Activated CD4-positive, alpha-beta T cell treated with anti-CD3 and anti-CD28 coated beads, Interleukin-2, amount 50 U/mL, for 1 hour (primary cell): ENCODE measurements around the gene SORBS1.
"Not testable (repeated sequence)": the region's sequence is repeated elsewhere in the genome, so short reads cannot be mapped to it uniquely, and the experiment has no call there.

ENCODE experiments used
- DNase-seq: peaks from one replicate; pipeline ENCODE4 v3.0.0-alpha.2; 2020

The SORBS1 gene

DNA sequence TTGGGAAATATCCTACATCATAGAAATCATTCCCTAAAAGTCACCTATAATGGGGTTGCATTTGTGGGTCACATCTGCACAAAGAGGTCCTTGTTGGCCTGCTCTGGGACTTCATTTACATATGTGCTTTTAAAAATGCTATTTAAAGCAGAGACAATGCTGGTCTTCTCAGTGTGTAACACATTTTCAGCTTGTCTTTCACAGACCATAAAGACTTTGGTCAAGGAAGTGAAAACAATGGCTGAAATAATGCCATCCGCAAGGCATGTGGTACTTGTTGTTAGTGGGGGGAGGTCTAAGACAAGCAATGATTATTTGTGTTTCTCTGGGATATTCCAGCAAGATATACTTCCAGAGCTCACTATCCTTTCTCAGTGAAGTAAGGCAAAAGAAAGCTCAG, 185.8 kb downstream of the SORBS1 start:
- DNase-seq = no peak

- peak; percentile 21 for DNase-seq
These were observed 186.5 kb downstream of the SORBS1 start for GRCh38 chr10:95374597-95375209.

DNA sequence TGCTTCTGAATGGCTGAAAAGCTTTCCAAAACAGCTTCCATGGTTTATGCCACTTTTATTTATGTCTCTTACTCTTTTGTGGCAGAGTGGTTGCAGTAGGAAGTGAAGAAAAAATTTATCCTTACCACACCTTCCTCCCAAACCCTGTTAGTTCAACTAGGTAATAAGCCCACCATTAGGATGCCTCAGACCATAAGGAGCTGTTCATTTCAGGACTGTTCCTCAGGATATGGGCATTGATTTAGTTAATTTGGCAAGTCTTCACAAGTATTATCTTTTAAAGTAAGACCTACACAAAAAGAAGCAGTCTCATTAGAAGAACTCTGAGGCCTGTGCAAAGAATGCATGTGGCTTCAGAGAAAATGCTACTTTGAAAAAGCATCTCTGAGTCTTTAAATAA, 187.5 kb downstream of the SORBS1 start:
- DNase-seq = no peak

DNA sequence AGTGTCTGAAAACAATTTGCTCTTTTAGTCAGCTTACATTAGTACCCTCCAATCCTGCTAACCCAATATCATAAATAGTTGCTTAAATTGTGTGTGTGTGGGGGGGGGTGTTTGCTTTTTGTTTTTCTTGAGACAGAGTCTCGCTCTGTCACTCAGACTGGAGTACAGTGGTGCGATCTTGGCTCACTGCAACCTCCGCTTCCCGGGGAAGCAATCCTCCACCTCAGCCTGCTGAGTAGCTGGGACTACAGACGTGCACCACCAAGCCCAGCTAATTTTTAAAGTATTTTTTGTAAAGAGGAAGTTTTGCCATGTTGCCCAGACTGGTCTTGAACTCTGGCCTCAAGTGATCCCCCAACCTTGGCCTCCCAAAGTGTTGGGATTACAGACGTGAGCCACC, 196.8 kb downstream of the SORBS1 start:
- no peak for DNase-seq

- peak; percentile 11 for DNase-seq
These were observed 197.8 kb downstream of the SORBS1 start for GRCh38 chr10:95363303-95363912.

- DNase-seq = no peak
These were observed 201.0 kb downstream of the SORBS1 start for GRCh38 chr10:95360122-95360714.

- DNase-seq = no peak
These were observed 201.7 kb downstream of the SORBS1 start for GRCh38 chr10:95359466-95359865.

DNA sequence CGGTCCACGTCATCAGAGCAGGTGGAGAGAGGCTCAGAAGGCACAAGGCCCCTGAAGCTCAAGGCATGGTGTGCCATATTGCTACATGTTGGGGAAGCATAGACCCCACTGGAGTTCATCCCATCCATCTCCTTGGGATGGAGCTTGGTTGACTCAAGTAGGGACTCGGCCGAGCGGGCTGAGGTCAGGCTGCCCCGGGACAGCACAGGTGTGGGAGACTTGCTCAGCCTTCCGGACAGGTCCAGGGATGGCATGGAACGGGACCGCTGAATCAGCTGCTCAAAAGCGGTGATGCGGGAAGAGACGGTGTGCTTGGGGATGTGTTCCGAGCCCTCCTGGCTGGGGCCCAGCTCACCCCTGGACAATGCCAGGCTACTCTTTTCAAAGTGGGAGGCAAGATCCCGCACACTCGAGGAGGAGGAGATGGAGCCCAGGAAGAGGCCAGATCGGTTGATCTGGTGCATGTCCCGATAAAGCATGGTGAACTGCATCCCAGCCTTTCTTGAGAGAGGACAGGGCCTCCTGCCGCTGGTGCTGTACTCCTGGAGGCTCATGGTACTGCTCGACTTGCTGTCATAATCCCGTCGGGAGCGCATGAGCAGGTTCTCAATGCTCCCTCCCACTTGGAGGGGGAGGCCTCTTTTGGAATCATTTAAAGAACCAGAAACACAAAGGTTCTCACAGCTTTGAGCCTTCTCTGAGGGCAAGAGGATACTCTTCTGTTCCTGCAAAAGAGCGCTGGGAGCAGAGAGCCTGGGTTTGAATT, 204.8 kb downstream of the SORBS1 start:
- no peak for DNase-seq

DNA sequence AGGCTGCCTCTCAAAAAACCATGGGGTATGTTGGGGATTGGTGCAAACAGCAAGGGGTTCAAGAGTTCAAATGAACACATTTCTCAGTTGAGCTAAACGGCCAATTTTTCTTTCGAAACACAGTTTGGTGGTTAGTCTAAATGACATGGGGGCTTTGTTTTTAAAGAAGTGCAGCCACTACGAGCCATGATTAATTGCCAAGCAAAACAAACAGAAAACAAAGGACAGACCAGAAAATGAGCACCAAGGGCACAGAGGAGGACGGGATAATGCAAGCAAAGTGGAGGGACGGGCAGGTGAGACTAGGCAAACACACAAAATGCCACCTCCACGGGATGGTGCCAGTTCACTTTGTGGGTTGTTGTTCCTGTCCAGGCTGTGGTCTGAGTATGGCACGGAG, 205.9 kb downstream of the SORBS1 start:
- DNase-seq = no peak

- no peak for DNase-seq
These were observed 207.1 kb downstream of the SORBS1 start for GRCh38 chr10:95354110-95354509.

DNA sequence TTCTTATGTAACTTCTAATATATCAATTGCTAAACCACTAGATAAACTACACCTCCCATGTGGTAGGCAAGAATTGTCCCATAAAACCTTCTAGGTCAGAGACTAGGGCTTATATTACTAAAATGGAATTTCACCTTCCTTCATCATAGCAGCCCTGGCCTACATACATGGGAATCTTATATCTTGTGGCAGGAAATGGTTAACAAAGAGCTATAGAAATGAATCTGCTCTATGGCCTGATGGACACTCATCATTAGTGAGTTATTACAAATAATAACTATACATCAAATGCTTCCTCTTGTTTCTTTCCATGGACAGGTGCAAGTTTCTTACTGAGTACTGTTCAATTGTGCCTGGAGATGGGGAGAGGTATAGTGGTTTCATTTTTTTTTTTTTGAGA, 208.0 kb downstream of the SORBS1 start:
- DNase-seq = no peak

- DNase-seq = no peak
These were observed 208.5 kb downstream of the SORBS1 start for GRCh38 chr10:95352684-95353083.

- DNase-seq = no peak
These were observed 210.3 kb downstream of the SORBS1 start for GRCh38 chr10:95350830-95351228.

DNA sequence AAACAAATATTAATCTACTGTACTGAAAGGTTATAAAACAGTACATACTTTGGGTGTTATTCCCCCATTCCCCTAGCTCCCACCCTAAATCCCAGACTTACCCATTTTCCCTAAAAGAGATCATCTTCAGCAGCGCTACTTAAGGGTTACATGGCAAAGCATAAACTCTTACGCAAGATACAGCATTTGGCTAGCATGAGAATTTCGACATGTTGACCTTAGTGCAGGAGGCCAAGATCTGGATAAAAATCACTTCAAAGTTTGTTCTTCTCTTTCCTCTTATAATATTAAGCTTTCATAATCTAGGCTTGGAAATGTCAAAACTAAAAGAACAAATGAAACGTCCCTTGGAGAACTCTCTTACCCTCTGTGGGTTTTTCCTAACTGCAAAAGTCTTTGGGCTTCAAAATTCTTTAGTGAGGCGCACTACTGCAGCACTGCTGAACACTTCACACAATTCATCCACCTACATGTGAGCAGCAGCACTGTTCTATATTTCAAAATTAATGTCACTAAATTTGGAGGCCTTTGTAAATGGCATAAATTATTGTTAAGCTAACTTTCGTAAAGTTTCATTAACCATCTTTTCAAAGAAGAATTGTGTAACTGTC, 210.8 kb downstream of the SORBS1 start:
- no peak for DNase-seq

DNA sequence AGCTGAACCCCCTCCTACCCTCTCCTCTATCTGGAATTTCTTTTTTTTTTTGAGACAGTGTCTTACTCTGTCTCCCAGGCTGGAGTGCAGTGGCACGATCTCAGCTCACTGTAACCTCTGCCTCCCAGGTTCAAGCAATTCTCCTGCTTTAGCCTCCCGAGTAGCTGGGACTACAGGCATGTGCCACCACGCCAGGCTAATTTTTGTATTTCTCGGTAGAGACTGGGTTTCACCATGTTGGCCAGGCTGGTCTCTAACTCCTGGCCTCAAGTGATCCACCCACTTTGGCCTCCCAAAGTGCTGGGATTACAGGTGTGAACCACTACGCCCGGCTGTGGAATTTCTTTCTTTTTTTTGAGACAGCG, 213.8 kb downstream of the SORBS1 start:
- not testable (repeated sequence) for DNase-seq

GRCh38 chr10:95346715-95347401, 214.3 kb downstream of the SORBS1 start:
- no peak for DNase-seq

DNA sequence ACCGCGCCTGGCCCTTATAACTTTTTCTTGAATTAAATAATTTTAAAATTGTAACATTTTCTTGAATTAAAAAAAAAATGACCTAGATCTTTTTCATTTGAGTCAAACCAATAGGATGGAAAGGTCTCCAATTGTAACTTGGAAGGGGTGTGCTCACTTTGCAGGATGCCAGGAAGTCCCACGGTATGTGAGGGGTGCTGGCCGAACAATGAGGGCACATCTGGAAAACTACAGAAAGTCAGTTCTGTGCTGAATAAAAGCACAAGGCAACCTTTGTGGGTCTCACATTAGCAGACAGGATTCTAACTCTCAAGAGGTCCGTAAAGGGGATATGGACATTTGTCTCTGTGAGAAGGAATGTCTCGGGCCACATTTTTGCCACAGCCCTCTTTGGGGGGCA, 217.6 kb downstream of the SORBS1 start:
- no peak for DNase-seq

DNA sequence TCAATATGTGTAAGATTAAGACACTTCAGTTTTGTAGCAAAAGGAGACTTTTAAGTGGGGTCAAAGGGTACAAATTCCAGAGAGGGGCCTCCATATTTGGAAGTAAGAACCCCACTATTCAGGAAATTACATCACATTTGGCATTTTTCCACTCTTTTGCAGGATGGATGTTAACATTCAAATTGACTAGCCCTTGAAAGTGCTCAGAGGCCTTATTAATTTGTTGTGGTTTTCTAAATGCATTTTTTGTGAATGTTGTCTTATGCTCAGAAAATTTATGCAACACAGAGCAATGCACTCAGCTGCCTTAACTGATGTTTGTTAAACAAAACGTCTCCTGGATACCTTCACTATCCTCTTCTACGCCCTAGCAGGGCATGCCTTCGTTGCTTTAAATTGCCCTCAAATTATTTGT, 219.4 kb downstream of the SORBS1 start:
- no peak for DNase-seq

GRCh38 chr10:95339863-95340262, 221.3 kb downstream of the SORBS1 start:
- DNase-seq = no peak

DNA sequence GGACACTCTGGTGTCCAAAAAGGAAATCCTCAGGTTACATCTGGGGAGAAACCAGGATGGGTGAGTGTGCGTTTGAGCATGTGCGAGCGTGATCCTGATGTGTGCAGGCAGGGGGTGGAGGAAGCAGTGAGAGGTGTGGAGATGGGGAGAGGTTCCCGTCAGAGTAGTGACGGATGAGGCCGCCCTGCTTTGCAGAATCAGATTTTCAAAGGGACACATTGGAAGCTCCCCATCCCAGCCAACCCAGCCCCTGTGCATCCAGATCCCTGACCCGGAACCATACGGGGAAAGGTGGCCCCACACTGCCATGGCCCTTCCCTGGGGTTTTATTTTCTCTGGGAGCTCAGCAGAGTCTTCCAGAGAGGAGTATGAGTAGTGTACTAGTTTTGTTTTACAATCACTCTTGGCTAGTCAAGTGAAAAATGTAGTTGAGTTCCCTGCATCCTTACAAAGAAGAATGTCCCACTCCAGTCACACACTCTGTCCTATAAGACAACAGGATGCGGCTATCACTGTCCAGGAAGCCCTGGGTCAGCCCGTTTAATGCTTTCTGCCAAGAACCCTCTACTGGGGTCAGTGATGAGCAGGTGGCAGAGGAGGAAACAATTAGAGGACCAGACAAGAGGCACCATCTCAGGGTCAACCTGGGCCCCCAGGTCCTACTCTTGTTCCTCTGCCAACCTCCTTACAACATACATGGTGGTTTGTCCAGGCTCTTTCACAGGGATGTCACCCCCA, 223.6 kb downstream of the SORBS1 start:
- no peak for DNase-seq

GRCh38 chr10:95336702-95337101, 224.5 kb downstream of the SORBS1 start:
- DNase-seq = no peak
